Upper lobe of left lung (tissue), 4 donors: ENCODE data around the gene KCNIP3.

Source experiments
- CTCF ChIP-seq, 6 experiments: fragments of 450-650 bp in 4 of 6; fragments of 200-600 bp in 2 of 6; sonication (generic) in 2 of 6; IDR thresholded peaks; one replicate each; pipeline ENCODE4 v1.5.1; 2016 to 2019; ENCODE audit warnings: antibody characterized with exemption in 6 of 6
- EP300 ChIP-seq, 4 donors: sonication (generic); formaldehyde crosslinking; IDR thresholded peaks; one replicate each; pipeline ENCODE4 v1.5.1; 2017; ENCODE audit warnings: antibody characterized with exemption in 4 of 4, control low read depth in 2 of 4
- POLR2A ChIP-seq, 4 donors: fragments of 450-650 bp; IDR thresholded peaks; one replicate each; pipeline ENCODE4 v1.5.1; 2016 to 2017; ENCODE audit warnings: antibody characterized with exemption in 4 of 4, mild to moderate bottlenecking in 2 of 4
- POLR2AphosphoS5 ChIP-seq, 2 donors: sonication (generic); formaldehyde crosslinking; IDR thresholded peaks; one replicate each; pipeline ENCODE4 v1.5.1; 2017; ENCODE audit warnings: antibody characterized with exemption in 2 of 2

- TF ChIP-seq CTCF (IDR thresholded peaks at IDR 0.05) (no peak), POLR2A (IDR thresholded peaks at IDR 0.05) (no peak), EP300 (IDR thresholded peaks at IDR 0.05) (no peak), POLR2AphosphoS5 (IDR thresholded peaks at IDR 0.05) (no peak)
Observed at GRCh38 chr2:95276888-95277245, 20.3 kb upstream of the KCNIP3 start.
